DMS79 (cell line): Measurements from ENCODE around the gene DYRK1A.

Experiments used
- DNase-seq: peaks from one replicate; lab custom pipeline; 2025; lab: John Stamatoyannopoulos, UW

The DYRK1A gene

DNA sequence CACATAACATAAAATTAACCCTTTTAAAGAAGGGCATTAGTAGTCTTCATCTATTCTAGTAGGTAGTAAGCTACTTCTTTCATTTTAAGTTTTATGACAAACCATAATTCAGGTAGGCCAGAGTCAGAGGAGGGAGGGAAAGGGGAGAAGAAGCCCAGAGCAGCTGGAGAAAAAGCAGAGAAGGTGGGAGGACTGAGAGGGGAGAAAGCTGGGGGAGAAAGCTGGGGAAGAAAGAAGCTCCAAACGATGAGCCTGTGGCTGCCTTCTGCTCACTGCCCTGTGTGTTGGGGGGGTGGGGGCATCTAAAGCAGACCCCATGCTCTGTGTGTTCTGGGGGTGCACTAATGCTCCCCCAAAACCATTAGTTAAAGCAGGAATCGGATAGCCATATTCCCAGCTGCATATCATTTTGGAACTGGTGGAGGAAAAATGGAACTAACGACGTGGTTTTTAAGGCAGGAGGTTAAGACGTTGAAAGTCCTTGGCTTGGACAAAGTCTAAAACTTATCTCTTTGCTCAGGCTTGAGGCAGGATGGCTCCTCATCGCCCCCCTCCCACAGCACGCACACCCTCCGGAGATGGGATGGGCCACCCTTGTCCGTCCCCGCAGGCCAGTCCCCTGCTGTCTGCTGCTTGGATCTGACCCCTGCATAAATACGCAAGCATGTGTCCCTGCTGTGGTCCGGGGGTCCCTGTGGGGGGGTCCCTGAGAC is 184.2 kb downstream of the DYRK1A start:
- no peak for DNase-seq

DNA sequence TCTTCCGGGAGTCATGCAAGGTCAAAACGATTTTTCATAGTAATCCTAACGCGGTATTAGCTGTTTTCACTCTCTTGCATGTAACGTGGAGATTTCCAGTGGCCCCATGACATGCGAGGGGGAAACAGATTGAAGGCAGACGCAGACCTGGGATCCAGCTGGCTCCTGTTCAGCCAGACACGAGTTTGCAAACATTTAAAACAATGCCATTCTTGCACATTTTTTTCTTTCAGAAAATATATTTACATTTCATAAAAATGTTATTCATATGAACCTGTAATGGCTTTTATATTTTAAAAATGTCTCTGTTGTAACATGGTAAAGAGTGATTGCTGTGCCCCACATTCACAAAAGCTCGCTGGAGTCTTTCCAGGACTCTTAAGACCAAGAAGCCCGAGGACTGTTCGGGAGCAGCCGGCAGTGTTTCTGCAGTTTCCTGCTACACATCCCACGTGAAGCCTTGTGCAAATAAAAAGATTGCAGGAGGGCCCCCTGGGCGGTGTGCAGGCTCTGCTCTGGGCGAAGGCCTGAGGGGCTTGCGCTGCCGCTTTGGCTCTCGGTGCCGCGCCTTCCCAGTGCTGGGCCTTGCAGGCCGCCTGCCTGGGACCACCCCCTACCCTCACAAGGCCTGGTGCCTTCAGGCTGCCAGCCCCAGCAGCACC is 184.9 kb downstream of the DYRK1A start:
- DNase-seq: peak; percentile 39

DNA sequence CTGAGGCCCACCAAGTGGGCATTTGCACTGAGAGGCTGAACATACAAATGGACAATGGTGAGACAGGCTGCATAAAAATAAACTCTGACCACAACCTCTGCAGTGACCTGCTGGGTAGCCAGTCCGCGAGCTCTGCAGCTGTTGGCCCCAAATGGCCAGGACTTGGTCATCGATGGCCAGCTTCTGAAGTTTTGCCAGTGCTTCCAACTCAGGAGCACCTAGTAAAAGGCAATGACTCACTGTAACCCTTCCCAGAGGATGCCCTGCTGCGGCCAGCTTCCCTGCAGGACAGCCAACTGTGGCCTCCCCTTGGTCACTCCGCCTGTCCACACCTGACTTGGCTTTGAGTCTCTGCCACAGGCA is 185.4 kb downstream of the DYRK1A start:
- DNase-seq: no peak

DNA sequence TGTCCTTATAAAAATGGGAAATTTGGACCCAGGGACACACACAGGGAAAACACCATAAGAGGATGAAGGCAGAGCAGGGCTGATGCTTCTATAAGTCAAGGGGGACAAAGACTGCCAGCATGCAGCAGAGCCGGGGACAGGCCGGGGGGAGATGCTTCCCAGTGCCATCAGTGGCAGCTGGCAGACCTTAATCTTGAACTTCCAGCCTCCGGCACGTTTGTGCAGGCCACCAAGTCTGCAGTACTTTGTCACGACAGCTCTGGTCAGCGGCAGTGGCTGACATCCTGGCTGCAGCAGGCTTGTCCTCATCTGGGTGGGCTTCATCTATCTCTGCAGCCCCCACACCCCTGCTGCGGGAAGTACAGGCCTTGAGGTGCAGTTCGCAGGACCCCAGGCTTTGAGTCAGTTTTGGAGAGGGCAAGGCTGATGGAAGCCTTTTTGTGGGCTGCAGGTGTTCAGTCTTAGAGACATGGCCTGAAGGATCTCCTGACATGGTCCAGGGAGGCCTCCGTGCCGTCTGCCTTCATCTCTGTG is 186.0 kb downstream of the DYRK1A start:
- no peak for DNase-seq

DNA sequence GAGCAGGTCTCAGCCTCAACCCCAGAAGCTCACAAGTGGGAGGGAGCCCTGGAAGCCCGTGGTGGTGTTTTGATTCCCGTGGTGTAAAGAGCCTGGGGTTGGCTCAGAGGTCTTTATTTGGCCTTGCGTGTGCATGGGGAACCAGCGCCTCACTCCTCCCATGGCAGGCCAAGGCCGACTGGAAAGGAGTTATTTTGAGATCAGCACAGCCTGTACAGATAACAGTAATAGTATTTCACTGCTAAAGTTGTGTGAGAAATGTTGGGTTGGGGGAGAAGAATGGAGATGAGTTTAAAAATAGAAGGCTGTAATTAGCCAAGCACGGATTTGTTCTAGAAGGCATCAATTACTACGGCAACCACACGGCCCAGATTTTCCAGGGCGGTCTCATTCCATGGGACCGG is 186.5 kb downstream of the DYRK1A start:
- no peak for DNase-seq

DNA sequence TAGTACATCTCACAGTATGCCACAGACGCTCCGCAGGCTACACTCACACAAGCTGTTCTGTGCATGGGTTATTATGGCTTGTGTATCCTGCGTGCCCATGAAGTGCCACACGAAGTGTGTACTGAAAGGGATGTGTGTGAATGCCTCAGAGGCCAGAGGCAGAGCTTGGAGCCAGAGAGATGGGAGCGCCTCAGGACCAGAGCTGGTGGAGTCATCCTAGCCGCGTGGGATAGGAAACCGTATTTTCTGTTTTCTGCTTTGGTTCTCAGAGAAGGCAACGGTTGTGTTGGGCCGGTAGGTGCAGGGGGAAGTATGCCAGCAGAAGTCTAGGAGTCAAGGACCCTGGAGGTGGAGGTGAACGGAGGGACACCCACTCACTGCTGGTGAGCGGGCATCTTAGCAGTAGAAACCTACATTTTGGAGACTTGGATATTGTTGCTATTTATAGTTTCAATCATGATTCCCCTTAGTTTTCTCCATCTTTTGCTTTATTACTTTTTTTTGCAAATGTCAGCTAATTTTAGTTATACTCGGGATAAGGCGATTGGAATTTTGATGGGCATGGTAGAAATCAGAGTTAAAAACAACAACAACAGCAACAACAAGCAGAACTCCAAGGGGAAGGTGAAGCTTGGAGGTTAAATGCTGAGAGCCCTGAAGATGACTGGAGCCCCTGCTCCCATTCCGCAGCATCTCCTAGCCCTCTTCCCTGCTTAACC is 188.2 kb downstream of the DYRK1A start:
- DNase-seq: no peak

DNA sequence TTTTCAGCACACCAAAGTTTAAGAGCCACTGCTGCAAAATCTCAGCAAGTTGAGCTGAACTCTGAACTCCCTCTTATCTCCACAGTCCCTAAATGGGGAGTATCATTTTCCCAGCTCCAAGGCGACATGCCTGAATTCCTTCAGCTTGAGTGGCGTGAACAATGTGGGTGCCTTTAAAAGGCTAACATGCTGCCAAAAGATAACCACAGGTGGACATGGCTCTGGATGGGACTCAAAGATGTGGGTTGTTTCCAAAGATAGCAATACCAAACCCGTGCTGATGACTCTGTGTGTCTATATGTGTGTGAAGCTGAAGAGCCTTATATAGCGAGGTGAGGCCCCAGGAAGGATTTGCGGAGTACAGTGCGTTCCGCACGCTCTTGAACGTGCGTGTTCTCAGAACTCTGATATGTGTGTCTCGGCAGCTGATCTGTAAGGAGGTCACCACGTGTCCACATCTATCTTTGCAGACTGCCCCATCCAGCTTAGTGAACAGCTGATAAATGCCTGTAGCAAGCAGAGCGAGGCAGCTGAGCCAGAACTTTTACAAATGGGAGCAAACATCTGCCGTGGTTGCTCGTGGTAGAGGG is 189.2 kb downstream of the DYRK1A start:
- no peak for DNase-seq

DNA sequence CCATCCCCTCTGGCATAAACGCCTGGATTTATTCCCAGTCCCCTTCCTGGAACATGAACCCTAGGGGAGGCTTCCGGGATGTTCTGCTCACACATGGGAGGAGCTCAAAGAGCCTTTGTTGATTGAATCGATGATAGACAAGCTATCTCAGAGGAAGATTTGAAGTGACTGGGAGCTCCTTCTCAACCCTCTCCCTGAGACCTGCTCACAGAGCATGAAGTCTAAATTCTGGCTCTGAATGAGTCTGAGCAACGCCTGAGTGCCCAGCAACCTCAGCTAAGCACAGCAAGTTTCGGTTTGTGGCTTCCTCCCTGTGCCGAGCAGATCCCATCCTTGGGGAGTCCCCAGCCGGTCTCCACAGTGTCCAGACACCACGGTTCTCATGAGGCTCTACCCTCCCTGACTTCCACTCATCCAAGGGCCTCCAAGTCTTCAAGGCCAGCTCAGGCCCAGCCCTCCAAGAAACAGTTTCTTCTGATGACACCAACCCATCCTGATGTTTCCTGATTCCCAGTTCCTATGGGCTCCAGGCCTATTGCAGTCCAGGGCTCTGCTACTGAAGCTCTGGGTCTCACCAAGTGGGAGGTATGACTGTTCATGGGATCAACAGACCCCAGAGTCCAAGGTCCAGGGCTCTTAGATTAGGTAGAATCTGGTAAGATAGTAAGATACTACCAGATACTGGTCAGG is 190.8 kb downstream of the DYRK1A start:
- DNase-seq: no peak

DNA sequence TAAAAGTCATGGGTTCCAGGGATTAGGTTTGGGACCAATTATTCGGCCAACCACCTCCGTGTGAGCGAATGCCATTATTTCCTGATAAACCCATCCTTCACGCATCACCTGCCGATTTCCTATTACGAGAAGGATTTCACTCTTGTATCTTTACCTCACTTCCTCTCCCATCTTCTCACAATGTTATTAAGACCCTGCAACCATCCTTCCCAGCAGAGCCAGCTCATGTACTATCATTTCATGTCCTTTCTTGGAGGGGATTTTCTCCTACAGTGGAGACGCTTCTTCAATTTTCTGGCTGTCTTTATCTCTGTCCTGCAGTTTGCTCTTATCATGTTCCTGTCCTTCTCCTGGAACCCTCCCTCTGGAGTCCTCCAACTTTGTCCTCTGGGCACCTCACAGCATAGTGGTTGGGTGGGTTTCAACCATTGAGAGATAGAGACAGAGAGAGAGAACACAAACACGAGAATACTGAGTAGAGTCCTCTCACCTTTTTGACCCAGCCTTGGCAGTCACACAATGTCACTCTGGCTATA is 192.2 kb downstream of the DYRK1A start:
- DNase-seq: no peak

DNA sequence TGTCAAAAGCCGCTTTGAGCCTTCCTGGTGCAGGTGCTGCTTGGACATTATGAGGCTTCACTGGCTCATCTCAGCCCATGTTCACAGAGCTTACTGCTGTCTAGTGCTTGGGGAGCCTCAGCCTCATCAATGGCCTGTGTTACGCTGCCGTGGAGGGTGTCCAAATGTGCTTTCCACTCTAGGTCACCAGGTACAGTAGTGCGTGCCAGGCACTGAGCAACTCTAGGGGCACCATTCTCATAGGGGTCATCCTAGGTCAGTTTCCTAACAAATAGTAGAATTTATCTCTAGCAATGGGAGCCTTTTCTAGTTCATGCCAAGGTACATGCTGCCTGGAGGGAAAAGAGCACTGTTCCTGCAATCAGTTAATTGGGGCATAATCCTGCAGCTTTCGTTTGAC is 193.8 kb downstream of the DYRK1A start:
- DNase-seq: no peak

DNA sequence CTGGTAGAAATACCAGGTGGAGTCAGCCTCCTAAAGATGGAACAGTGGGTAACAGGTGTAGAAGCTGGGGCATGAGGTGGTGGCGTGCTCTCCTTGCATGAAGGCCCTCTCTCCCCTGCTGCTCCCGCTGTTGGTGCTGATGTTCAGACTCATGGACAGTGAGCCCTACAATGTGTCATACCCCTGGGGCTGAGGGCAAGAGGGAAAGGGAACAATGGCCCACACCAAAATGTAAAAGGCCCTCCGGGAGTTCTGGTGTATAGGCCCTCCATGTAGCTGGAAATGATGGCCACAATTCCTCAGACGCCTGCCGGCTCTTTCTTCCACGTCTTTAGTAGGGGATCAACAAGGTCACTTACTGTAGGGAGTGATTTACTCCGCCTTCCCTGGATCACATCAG is 194.9 kb downstream of the DYRK1A start:
- no peak for DNase-seq

DNA sequence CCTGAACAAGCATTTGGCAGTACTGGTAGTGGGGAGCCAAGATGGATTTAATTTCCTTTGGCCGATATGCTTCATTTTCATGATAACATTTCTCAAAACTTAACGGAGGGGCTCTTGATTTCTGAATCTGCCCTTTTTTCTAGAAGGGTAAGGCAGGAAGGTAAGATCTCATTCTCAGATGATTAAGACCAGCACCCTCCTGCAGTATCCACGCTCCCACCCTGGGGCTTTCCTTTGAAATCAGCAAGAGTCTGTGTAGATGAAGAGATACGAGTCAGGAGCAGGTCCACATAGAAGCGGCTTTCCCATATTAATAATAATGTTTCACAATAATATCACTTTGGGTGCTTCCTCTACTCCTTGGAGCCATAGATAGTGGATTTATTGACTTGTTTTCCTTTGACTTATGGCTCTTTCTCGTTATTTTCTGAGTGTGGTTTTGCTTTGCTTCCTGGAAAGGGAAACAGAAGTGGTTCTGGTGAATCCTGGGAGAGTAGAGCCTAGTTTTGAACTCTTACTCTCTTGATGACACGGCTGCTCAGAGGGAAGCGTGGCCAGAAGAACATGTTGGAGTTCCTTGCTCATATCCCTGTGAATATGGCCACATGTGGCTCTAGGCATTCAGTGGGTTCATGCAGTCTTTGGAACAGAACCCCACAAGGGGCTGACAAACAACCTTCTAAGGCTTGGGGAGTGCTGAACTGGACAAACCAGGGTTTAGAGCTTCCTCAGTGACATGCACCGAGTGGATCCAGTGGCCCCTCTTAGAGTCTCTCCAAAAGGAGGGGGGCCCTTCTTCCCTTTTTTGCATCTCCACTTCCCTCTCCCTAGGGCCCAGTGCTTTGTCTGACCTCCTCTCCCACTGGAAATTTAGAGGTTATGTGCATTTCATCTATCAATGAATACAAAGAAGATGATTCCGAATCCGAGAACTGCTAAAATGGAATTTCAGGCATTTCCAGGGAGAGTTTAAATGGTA is 195.7 kb downstream of the DYRK1A start:
- DNase-seq: no peak

DNA sequence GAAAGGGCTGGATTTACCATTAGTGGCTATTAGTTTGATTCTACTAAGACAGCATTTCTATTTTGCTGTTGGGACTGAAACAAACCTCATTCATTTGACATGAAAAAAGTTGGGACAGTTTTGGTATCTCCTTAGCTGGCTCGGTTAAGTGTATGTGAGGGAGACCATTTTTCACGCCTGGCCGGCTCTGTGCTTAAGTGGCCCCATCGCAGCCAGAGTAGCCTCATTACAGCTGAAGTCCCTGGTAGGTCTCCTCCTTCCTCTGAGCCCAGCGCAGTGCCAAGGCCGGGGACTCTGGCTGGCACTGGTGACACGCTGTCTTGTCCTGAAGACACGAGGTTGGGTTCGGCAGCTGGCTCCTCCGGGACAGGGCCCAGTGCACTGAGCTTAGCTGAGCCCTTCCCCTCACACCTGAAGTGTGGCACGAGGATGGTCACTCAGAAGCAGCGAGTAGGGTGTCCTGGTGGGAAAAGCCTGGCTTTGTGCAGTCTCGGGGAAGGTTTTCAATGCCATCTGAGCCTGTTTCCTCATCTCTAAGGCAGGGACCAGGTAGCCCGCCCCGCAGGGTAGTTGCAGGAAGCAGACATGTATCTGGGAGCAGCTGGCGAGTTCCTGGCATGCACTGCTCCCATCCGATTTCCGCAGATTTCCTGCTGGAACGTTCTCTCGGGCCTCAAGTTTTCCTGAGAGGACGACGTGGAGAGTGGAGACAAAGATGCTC is 196.5 kb downstream of the DYRK1A start:
- DNase-seq: no peak

DNA sequence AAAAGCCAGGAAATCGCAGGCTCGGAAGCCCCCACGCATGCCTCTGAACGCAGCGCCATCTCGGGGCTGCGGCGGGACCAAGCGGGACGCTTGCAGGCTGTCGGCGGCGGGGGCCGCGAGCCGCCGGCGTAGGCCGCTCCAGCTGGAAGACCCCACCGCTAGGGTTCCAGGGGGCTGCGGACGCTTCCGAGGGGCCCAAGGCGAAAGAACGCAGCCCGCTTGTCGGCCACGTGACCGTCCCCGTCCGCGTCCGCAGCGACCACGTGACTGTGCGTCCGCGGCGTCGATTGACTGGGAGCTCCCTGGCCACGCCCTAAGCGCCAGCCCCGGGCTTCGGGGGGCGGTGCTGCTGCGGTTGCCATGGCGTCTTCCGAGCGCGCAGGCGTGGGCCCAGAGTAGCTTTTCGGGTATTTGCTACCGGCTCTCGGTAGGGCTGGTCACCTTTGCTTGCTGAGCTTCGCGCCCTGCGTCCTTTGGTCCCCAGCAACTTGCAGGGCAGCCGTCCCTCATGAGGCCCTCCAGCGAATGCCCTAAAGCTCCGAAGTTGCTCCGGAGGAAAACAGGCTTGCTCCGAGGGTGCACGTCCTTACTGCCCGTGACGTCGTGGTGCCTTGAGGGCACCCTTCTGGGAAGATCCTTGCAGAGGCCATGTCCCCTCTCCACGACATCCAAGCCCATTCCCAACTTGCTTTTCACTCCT is 197.2 kb downstream of the DYRK1A start:
- peak; percentile 75 for DNase-seq

DNA sequence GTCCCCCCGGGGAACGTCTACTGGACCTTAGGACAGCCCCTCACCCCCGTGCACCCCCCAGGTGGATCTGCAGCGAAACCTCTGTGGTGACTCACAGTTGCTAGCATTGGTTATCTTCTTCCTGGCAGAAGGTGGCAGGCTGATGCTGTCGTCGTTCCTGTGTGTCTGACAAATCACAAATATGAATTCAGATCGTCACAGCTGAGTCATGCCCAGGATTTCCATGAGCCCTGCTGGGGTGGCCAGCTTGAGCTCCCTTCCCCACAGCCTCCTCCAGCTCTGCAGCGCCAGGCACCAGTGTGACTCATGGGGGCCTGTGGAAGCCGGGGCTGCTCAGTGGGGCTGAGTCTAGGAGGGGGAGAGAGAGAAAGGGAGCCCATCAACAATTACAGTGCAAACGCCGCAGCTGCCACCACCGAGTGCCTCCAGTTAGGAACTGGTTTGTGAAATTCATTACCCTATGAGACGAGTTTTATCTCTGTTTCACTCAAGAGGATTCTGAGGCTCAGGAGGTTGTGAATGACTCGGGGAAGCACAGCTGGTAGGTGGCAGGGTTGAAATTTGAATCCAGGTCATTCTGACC is 197.9 kb downstream of the DYRK1A start:
- peak; percentile 54 for DNase-seq

DNA sequence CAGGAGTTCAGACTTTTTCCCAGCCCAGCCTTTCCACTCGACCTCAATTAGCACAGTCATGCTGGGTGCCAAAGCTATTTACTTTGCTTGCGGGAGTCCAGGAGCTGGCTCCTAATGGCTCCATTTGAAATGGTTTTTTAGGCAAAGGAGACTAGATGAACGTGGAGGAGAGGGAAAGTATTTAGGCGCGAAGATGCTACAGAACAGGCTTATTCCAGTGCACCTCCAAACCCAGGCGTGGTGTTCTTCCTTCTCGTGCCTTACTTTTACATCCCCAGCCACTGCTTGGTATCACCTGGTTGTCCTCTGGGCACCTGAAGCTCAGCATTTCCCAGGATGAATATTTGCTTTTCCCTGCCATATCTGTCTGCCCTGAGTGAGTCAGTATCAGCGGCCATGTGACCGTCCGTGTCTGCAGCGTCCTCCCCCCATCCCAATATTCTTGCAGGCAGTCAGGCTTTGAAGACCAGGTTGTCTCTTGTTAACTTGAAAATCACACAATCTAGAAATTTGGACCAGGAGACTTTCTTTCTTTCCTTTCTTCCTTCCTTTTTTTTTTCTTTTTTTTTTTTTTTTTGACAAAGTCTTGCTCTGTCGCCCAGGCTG is 198.5 kb downstream of the DYRK1A start:
- peak; percentile 36 for DNase-seq

DNA sequence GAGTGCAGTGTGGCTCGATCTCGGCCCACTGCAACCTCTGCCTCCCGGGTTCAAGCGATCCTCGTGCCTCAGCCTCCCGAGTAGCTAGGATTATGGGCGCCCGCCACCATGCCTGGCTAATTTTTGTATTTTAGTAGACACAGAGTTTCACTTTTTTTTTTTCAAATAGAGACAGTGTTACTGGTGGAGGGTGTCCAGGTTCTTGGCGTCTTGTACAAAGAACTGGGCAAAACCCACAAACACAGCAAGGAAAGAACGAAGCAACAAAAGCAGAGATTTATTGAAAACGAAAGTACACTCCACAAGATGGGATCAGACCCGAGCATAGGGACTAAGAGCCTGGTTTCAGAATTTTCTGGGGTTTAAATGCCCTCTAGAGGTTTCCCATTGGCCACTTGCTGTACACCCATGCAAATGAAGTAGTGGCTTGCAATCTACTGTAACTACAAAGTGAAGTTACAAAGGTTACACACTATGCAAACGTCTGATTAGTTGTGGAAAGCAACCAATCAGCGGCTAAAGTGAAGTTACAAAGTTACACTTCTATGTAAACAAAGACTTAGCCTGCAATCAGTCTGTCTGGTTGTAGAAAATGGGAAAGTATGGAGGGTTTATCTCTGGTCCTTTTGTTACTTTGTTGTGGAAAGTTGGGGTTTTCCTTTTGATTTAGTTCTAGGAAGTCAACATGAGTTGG is 199.1 kb downstream of the DYRK1A start:
- DNase-seq: no peak
